ENCODE data around the gene TRAPPC12.
A peak's percentile ranks its signal among the peaks of the same experiment; 100 is the strongest.
"Not testable (repeated sequence)": the region's sequence is repeated elsewhere in the genome, so short reads cannot be mapped to it uniquely, and the experiment has no call there.

TRAPPC12 gene

DNA sequence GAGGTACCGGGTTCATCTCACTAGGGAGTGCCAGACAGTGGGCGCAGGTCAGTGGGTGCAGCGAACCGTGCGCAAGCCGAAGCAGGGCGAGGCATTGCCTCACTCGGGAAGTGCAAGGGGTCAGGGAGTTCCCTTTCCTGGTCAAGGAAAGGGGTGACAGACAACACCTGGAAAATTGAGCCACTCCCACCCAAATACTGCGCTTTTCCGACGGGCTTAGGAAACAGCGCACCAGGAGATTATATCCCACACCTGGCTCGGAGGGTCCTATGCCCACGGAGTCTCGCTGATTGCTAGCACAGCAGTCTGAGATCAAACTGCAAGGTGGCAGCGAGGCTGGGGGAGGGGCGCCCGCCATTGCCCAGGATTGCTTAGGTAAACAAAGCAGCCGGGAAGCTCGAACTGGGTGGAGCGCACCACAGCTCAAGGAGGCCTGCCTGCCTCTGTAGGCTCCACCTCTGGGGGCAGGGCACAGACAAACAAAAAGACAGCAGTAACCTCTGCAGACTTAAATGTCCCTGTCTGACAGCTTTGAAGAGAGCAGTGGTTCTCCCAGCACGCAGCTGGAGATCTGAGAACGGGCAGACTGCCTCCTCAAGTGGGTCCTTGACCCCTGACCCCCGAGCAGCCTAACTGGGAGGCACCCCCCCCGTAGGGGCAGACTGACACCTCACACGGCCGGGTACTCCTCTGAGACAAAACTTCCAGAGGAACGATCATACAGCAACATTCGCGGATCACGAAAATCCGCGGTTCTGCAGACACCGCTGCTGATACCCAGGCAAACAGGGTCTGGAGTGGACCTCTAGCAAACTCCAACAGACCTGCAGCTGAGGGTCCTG lies 9.9 kb upstream of the TRAPPC12 start:
- not testable (repeated sequence) for DNase-seq

DNA sequence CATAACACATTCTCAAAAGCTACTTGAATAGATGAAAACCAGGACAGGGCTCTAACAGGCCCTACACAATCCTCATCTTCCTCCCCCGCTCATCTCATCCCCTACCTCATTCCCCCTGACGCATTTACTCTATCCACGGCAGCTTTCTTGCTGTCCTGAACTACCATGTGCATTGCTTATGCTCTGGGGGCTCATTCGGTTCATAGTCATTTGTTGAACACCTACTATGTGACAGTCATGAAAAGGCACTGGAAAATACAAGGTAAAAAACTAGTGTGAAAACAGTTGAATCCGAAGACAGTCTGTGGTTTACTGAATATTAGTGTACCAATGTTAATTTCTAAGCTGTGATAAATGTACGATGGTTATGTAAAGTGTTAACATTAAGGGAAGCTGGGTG lies 2.7 kb upstream of the TRAPPC12 start:
- no peak for DNase-seq

DNA sequence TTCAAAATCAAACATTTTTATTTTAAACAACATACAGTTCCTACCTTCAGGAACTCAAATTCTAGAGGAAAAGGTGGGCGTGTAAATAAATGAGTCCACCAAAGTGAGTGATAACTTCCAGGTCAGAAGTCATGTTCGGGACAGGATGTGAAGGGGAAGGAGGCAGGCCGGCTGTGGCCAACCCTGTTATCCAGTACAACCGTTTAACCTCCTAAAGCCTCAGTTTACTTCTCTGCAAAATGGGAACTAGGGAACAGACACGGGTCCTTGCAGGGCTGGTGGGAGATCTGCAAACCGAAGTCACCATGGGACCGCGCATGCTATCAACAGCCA lies 2.2 kb upstream of the TRAPPC12 start:
- DNase-seq: peak; percentile 56

DNA sequence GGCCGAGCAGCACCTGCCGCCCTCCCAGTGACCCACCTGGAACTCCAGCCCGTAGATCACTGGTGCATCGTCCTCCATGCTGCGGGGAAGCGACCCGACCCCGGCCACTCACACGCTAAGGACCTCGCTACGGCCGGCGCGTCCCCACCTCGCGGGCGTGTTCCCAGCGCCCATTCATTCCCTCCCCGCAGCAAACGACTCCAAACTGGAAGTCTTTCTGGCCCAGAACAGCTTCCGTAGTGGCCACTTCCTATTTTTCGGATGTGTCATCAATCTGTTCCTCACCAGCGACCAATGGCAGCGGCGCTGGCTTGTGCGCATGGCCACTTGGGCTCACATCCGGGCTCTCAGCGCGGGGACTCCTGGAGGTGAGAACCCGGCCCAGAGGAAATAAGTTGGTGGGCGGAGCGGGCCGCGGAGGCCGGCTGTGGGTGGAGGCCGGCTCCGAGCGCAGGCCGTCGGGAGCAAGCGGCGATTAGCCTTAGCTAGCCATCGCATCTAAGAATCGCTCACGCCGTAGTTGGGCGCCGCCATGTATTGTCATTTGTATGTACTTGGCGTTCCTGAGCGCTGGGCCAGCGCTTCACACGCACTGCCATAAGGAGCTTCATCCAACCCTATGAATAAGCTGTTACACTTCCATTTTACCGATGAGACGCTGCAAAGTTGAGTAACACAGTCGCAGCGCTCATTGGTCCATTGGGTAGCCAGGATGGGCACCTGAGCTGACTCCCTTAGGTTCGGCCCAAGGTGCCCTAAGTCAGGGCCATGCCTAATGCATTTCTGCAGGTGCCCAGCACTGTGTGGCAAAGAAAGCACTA lies 1.7 kb upstream of the TRAPPC12 start, which contains the start of gene EIPR1:
Gene EIPR1 (minus strand): TSS at position 207 of the 821 bp plus-strand sequence. CDS start 129 bp downstream, at position 78.
- DNase-seq: peak; percentile 98

DNA sequence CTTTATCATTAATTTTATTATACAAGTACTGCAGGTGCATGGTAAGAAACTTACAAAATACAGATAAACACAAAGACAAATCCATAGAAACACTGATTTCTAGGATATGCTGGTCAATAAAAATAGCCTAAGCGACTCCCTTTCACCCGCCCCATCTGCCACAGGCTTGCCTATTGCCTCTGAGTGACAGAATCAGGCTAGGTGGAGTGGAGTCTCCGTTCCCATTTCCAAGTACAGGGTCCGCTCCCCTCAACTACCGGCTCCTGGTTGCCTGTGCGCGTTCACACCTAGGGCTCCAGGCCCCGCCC lies 201 bp upstream of the TRAPPC12 start:
- no peak for DNase-seq

DNA sequence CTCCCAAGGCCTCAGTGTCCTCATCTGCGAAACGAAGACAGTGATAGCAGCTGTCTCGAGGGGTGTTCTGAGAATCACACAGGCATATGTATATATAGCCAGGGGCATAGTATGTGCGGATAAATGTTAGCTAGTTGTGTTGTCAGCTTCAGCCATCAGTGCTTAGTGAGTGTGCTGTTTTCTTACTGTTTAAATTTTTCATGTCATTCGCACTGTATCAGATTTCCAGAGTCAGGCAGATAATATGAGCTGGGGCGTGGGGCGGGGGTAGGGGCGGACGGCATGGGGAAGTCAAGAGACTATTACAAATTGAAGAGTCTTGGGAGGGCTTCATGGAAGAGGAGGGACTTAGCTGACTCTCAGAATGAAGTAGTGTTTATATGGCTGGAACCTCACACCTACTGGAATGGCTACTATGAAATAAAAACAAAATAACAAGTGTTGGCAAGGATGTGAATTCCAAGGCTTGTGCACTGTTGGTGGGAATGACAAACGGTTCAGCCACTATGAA lies 7.0 kb downstream of the TRAPPC12 start:
- no peak for DNase-seq

DNA sequence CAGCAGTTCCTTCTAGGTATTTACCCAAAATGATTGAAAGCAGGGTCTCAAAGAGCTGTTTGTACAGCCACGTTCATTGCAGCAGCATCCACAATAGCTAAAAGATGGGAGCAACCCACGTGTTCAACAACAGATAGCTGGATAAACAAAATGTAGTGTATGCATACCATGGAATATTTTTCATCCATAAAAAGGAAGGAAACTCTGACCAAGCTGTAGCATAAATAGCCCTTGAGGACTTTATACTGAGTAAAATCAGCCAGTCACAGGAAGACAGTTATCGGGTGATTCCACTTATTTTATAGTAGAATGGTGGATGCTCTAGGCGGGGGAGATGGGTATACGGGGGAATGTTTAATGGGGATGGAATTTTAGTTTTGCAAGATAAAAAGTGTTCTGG lies 7.5 kb downstream of the TRAPPC12 start:
- DNase-seq: no peak

DNA sequence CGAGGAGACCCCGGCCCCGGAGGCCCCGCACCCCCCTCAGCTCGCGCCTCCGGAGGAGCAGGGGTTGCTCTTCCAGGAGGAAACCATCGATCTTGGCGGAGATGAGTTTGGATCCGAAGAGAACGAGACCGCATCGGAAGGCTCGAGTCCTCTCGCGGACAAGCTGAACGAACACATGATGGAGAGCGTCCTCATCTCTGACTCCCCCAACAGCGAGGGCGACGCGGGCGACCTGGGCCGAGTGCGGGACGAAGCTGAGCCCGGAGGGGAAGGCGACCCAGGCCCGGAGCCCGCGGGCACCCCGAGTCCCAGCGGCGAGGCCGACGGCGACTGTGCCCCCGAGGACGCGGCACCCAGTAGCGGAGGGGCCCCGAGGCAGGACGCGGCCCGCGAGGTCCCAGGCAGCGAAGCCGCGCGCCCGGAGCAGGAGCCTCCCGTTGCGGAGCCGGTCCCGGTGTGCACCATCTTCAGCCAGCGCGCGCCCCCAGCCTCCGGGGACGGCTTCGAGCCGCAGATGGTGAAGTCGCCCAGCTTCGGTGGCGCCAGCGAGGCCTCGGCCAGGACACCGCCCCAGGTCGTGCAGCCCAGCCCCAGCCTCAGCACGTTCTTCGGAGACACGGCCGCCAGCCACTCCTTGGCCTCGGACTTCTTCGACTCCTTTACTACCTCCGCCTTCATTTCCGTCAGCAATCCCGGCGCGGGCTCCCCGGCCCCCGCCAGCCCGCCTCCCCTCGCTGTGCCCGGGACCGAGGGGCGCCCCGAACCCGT lies 8.3 kb downstream of the TRAPPC12 start:
- no peak for DNase-seq

DNA sequence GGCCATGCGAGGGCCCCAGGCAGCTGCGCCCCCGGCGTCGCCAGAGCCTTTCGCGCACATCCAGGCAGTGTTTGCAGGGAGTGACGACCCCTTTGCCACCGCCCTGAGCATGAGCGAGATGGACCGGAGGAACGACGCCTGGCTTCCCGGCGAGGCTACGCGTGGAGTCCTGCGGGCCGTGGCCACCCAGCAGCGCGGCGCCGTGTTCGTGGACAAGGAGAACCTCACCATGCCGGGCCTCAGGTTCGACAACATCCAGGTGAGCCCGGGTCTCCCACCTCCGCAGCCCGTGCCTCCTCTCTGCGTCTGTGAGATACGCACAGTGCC lies 8.9 kb downstream of the TRAPPC12 start:
- no peak for DNase-seq

DNA sequence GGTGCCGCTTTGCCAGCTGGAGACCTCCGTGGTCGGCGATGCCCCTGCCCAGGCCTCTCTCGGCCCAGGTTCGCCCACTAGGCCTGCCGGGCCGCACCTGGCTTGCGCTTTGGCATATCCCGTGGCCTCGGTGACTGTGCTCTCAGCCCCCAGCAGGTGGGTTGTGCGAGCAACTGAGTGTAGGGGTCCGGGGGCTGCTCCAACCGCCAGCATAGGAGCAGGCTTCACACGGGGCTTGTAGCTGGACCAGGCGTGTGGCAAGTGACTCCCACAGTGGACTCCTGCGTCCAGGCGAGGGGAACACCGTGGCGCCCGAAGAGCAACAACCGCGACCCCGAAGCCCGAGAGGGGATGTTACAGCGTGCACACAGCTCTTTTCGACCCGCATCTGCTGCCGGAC lies 9.7 kb downstream of the TRAPPC12 start:
- DNase-seq: no peak

DNA sequence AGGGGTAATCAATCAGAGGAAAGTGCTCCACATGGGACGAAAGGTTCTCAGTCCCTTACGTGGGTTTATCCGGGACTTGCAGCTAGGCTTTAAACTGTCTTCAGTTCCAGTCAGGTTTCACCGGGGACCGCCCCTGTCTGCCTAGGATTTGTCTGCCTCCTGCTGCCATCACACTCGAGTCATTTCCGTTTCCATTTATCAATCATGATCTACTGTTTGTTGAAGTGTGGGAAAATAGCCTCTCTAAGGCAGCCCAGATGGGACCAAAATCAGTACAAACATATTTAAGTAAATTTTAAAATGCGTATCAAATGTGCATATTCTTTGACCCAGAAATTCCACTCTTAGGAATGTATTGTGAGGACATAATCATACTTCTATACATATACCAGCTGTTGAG lies 10.5 kb downstream of the TRAPPC12 start:
- no peak for DNase-seq

DNA sequence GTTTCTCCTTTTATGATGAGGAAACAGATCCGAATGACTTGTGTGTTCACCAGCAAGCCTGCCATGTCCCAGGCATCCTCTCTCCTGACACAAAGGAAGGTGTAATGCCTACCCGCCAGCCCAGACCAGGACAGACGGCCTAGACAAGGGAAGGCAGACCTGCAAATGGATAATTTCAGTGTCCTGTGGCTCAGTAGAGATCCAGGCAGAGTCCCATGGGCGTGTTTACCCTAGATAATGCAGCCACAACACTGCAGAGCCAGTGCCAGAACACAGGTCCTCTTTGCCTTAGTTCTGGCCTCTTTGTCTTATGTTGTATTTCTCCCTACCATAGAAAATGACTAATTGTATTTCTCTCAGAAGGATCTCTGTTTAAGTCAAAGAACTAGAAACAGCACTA lies 12.7 kb downstream of the TRAPPC12 start:
- no peak for DNase-seq

DNA sequence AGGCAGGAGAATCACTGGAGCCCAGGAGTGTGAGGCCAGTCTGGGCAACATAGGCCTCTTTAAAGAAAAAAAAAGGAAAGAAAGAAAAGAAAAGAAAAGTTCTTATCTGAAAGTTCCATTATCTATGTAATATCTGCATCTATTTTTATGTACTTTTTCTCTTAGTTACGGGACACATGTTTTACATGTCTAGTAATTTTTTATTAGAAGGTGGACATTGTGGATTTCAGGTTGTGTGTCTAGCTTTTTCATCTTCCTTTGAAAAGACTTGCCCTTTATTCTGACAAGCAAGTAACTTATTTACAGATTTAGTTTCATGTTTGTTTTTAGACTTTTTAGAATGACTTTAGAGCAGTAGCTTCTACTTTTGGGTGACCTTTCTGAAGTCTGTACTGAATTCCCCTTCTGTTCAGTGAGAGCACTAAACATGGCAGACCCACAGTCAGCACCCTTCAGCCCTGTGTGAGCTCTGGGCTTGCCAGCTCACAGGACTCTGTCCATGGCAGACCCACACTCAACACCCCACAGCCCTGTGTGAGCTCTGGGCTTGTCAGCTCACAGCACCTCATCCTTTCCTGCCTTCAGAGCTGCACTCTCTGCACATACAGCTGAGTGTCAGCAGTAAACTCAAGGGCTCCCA lies 17.5 kb downstream of the TRAPPC12 start:
- DNase-seq: no peak

DNA sequence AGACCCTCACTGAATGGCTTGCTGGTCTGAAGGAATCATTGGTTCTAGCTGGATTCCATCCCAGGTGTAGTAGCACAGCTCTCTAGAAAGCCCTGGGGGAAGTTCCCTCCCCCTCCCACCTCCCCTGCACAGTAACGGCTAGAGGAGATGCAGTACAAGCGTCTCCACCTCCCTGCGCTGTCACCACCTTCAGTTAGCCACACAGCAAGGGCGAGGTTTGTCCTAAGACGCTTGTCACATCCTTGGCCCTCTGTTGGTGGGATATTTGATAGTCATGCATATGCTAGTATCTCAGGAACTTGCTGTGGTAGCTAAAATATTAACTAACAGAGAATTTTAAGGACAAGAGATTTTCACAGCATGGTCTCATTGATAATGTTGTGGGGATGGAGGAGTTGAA lies 19.4 kb downstream of the TRAPPC12 start:
- DNase-seq: no peak

DNA sequence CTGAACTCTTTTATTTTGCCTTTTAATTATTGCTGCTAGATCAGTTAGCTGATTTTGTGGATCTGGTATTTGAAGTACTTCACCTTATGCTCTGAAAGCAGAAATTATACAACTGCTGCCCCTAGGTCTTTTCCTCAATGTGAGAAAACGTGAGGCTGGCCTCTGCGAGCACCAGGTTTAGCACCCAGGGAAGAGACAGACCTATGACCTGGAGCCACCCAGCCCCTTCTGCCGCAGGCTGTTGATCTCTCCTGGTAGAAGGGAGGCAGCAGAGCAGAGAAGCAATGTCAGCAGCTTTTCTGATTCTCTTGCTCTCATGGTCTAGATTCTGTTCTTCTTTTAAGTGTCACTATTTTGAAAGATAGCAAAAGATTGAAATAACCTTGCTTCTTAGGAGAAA lies 19.9 kb downstream of the TRAPPC12 start:
- no peak for DNase-seq

DNA sequence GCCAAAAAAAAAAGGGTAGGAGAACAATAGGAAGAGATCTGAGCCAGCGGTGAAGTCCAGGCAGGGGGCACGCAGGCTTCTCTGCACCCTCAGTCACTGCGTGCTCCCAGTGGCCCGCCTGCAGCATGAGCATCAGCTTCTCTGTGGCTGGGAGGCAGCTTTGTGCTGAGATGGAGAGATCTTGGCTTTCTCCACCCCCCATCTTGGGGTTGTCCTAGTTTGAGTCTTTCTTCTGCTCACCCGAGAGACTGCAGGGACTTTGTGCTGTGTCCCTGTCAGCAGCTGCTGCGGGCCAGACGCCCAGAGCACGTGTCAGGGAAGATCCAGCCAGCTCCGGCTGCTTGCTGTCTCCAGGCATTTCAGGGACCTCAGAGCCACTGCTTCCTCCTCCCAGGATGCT lies 20.3 kb downstream of the TRAPPC12 start:
- DNase-seq: no peak

DNA sequence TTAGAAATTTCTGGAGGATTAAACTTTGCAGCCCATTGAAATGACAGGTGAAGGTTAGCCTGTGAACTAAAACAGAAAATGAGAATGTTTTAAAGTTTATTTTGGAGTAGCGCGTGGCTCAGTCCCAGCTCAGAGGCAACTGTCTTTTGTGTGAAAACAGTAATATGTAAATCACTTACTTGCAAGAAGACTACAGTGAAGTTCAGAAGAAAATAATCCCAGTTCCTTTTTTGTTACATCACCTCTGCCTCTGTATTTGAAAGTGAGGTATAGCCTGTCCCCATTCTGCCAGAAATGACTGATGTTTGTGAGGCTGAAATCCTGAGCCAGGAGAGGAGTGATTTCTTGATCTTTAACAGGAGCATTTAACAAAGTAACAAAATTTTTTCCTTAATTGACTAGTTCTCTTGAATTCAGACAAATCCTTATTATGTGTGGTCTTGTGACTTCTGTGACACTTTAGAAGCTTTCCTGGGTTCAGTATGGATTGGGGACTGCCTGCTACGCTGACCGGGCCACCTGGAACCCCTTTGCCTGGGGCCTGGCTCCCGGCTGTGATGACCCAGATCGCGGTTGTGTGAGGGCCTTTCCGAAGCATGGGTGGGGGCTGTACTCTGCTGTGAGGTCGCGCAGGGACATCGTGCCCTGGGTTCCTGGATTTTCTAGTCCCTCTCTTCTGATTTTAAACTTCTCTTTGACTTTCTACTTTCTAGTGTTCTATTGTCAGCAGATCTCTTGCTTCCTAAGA lies 24.3 kb downstream of the TRAPPC12 start:
- DNase-seq: no peak

DNA sequence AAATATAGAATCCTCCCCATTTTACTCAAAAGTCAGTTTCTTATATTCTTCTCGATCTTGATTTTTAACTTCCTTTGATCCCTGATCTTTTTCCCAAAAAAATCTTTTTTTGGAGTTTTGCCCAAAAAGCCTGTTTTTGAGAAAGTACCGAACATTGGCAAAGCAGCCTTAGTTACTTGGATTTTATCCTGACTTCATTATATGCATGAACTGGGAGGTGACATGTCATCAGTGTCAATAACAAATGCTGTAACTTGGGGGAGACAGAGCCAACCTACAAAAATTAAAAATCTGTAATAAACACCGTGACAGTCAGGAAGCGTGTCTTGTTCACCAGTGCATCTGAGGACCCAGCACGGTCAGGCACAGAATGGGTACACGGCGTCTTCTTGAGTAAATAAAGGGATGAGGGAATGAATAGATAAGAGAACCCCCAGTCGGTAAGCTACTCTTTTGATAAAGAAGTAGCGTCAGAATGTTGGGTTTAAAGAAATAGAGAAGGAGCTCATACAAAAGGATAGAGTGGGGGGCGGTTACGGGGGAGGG lies 24.9 kb downstream of the TRAPPC12 start:
- DNase-seq: no peak

DNA sequence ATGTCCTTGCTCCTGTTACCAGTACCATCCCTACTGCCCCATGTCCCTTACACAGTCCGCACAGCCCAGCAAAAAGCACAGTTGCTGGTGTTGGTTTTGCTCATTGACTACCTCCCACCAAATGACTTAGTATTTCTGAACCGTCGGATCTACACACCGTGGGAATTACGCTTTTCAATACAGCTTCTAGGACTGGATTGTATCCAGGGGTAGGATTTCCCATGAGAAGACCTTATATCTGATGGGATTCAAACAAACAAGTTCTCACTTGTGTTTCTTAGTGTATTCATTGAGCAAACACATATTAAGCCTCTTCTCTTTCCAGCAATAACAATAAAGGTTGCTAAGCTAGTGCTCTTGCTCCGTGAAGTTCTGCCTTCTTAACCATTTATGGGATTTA lies 25.8 kb downstream of the TRAPPC12 start:
- DNase-seq: no peak

DNA sequence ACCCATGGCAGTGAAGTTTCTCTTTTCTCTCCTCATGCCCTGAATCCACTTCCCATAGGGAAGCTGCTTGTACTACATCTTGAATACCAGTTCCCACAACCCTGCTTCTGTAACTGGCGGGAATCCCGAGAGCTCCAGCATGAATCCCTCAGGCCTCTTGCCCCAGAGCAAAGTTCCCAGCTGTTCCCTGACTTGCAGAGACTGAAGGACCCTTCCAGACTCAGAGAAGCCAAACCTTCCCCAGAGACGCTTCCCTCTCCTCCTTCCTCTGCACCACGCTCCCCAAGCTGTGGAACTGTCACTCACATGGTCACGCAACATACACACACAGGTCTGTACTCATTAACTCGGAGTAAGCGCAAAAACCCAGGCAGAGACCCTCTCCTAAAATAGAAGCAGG lies 26.4 kb downstream of the TRAPPC12 start:
- DNase-seq: no peak

DNA sequence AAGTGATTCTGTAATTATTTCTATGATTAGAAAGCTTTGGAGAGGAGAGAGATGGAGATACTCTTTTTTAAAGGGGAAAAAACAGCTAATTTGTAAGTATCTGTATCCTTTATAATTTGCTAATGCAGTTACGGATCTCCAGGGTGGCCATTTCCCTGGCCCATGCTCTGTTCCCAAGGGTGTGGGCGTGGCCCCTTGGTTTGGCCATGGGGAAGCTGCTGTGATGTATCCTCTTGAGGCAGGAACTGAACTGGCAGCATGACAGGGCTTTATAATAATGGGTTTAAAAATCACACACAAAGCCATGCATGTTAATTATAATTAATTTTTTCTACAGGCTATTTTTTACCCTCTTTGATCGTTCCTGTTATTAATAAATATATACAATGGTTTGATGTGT lies 27.0 kb downstream of the TRAPPC12 start:
- DNase-seq: no peak

DNA sequence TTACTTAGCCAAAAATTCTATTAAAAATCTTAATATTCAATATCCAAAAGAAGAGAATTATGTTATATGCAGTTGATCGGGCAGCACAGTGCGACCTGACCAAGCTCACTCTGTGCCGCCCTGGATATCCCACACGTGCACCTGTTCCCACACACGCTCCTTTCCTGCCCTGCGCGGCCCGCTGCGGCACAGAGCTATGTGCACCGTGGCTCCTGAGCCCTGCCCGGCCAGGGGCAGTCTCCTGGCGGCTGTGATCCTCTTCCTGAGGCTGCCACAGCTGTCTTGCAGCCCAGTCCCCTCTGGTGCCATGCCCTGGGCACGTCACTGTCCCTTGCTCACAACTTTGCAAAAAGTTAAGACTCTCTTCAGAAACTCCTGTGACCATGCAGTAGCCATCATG lies 29.3 kb downstream of the TRAPPC12 start:
- no peak for DNase-seq

All from CD4-positive, alpha-beta T cell treated with Interleukin-21 for 1 hour (primary cell).